B cell (primary cell): ENCODE results near the gene EML3. TPM values are rescaled to one million over a fixed set of nuclear protein-coding genes. Genes with fewer than 3 reads are reported as not detected.
"Not testable (repeated sequence)": the region's sequence is repeated elsewhere in the genome, so short reads cannot be mapped to it uniquely, and the experiment has no call there.

Experiments used
- ATAC-seq: fragments of 200-7000 bp; cut with Tn5 transposase; one replicate; pipeline ENCODE4 v1.10.0; 2021; ENCODE audit warnings: low read depth, mild to moderate bottlenecking, moderate number of reproducible peaks, moderate library complexity
- CTCF ChIA-PET: fragments of 350-600 bp; sonication (Branson Sonifier 250); formaldehyde crosslinking; loops from one replicate; lab custom pipeline; 2021; ENCODE audit warnings: antibody characterized with exemption, inconsistent platforms; lab: Charles Lee
- POLR2A ChIA-PET: fragments of 350-600 bp; sonication (Branson Sonifier 250); formaldehyde crosslinking; loops from one replicate; lab custom pipeline; 2021; ENCODE audit warnings: antibody characterized with exemption; lab: Charles Lee
- DNase-seq: peaks from one replicate; pipeline ENCODE4 v3.0.0; 2013
- H2AFZ ChIP-seq: 2 replicates; pipeline ENCODE4 v1.6.1; 2012; ENCODE audit warnings: mild to moderate bottlenecking, low read depth, low read length; ENCODE audit not compliant: insufficient read depth, poor library complexity, severe bottlenecking
- H3K27ac ChIP-seq, 2 donors: 1 replicate in 1 of 2; 2 replicates in 1 of 2; pipeline ENCODE4 v1.5.1; 2012 to 2013; ENCODE audit warnings: low read length in 2 of 2, mild to moderate bottlenecking in 2 of 2, moderate library complexity in 1 of 2
- H3K27me3 ChIP-seq, 4 experiments: fragments of 200-600 bp in 1 of 4; sonication (generic) in 1 of 4; replicated peaks in 1 of 4; 1 replicate in 2 of 4; 2 replicates in 2 of 4; pipeline versions ENCODE4 v1.6.1 to v1.7.0; 2013 to 2016; ENCODE audit warnings: low read length in 3 of 4, mild to moderate bottlenecking in 2 of 4, mixed read lengths in 1 of 4, moderate library complexity in 1 of 4; ENCODE audit not compliant: insufficient read depth in 4 of 4, control insufficient read depth in 3 of 4; ENCODE audit errors: control extremely low read depth in 1 of 4
- H3K36me3 ChIP-seq, 2 experiments: replicated peaks in 1 of 2; 1 replicate in 1 of 2; 2 replicates in 1 of 2; pipeline versions ENCODE4 v1.6.1 to v1.7.1; 2013; ENCODE audit warnings: low read length in 1 of 2; ENCODE audit not compliant: insufficient read depth in 2 of 2, control insufficient read depth in 1 of 2; ENCODE audit errors: control extremely low read depth in 1 of 2, extremely low read depth in 1 of 2
- H3K4me1 ChIP-seq, 2 donors: fragments of 200-600 bp in 1 of 2; sonication (generic) in 1 of 2; 1 replicate in 1 of 2; 2 replicates in 1 of 2; pipeline versions ENCODE4 v1.5.1 to v1.6.1; 2013 to 2017; ENCODE audit warnings: low read length in 2 of 2; ENCODE audit not compliant: control insufficient read depth in 2 of 2, insufficient read depth in 2 of 2
- H3K4me2 ChIP-seq: replicated peaks from 2 replicates; pipeline ENCODE3; 2012; ENCODE audit warnings: mild to moderate bottlenecking, low read depth, low read length; ENCODE audit not compliant: poor library complexity, severe bottlenecking
- H3K4me3 ChIP-seq, 5 experiments: fragments of 200-600 bp in 1 of 5; sonication (generic) in 1 of 5; 1 replicate in 3 of 5; 2 replicates in 2 of 5; pipeline versions ENCODE4 v1.5.1 to v1.7.0; 2011 to 2016; ENCODE audit warnings: low read length in 4 of 5, mild to moderate bottlenecking in 4 of 5, low read depth in 2 of 5, control low read depth in 1 of 5, moderate library complexity in 1 of 5; ENCODE audit not compliant: insufficient read depth in 1 of 5; ENCODE audit errors: control extremely low read depth in 1 of 5, extremely low read depth in 1 of 5
- H3K79me2 ChIP-seq: fragments of 200-600 bp; sonication (generic); one replicate; pipeline ENCODE4 v1.6.0; 2016; ENCODE audit warnings: low read length; ENCODE audit not compliant: control insufficient read depth, insufficient read depth
- H3K9ac ChIP-seq: fragments of 200-600 bp; sonication (generic); 2 replicates; pipeline ENCODE4 v1.6.1; 2017; ENCODE audit warnings: mild to moderate bottlenecking, low read length, moderate library complexity
- H3K9me3 ChIP-seq, 3 donors: one replicate each; pipeline versions ENCODE4 v1.6.1 to v1.7.1; 2013; ENCODE audit warnings: low read length in 2 of 3; ENCODE audit not compliant: control insufficient read depth in 2 of 3, insufficient read depth in 1 of 3; ENCODE audit errors: control extremely low read depth in 1 of 3
- H4K20me1 ChIP-seq: 2 replicates; pipeline ENCODE4 v1.6.0; 2012; ENCODE audit warnings: mild to moderate bottlenecking, low read length; ENCODE audit not compliant: insufficient read depth, control insufficient read depth, poor library complexity, severe bottlenecking
- H3K27ac Mint-ChIP-seq: one replicate; pipeline ENCODE4 v1.8.0; 2021; ENCODE audit warnings: mixed read lengths
- H3K27me3 Mint-ChIP-seq: one replicate; pipeline ENCODE4 v1.8.0; 2021; ENCODE audit warnings: mixed read lengths
- H3K4me1 Mint-ChIP-seq: one replicate; pipeline ENCODE4 v1.8.0; 2021; ENCODE audit warnings: mixed read lengths
- H3K4me3 Mint-ChIP-seq: one replicate; pipeline ENCODE4 v1.8.0; 2021; ENCODE audit warnings: mixed read lengths
- H3K9me3 Mint-ChIP-seq: one replicate; pipeline ENCODE4 v1.8.0; 2022; ENCODE audit warnings: mixed read lengths; ENCODE audit not compliant: insufficient read depth
- EZH2 ChIP-seq: IDR thresholded peaks from 2 replicates; pipeline ENCODE4 v1.6.1; 2012; ENCODE audit warnings: borderline replicate concordance, low read depth, mild to moderate bottlenecking, moderate library complexity, low read length; ENCODE audit not compliant: insufficient read depth, poor library complexity, severe bottlenecking
- WGBS: methylation state at CpG from one replicate; pipeline ENCODE4 v1.1.5; 2013; ENCODE audit warnings: missing lambda C conversion rate; ENCODE audit not compliant: insufficient coverage; 5-methylcytosine and 5-hydroxymethylcytosine counted together
- intact Hi-C: fragments of 100-400 bp; cut with micrococcal nuclease; formaldehyde crosslinking; loops from one replicate; pipeline ENCODE4 v1.10.0; 2022
- polyA plus RNA-seq: library from polyadenylated mRNA; depleted of rRNA; stranded (reverse); fragments of >200 nt; gene quantifications from 2 replicates; pipeline ENCODE4 v1.2.3, GENCODE V29; 2012
- total RNA-seq, 2 donors: library from RNA; stranded (reverse); fragments of 120-200 nt in 1 of 2; gene quantifications; 1 replicate in 1 of 2; 2 replicates in 1 of 2; pipeline versions ENCODE4 v1.2.3 to v1.2.4, GENCODE V29; 2013 to 2022
- TF ChIP-seq, protein P1 (sequence below): fragments of 200-600 bp; IDR thresholded peaks from one replicate; pipeline ENCODE4 v1.8.0; 2022; ENCODE audit warnings: antibody characterized with exemption, mild to moderate bottlenecking

EML3 gene
- total and polyA plus RNA-seq, 2 donors (not counting 1 experiment from before 2014, with no cell fraction given): 127 to 128 TPM

DNA sequence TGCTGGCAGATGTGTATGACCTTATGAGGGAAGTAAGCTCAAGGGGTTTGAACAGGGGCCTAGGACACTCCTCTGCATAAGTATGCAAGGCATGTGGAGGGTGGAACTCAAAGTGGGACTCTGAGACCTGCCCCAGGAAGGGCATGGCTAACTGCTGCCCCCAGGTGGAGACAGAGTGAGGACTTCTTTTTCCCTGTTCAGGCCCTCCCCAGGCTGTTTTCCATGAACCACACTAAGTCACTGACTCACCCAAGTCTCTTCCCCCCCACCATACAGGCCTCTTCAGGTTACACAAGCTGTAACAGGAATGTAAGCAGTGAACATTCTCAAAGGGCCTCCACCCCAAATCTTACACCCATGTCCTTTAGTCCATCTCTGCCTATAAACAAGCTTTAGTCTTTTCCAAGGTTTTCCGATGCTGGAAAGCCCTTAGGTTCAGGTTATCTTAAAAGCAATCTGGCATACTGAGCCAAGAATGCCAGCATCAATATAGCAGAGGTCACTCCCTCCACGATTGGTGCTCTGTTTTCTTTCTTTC, 51.9 kb downstream of the EML3 start:
- no peak overlapping the region for H3K4me3 Mint-ChIP-seq
- POLR2A ChIA-PET: interaction anchor here (0.9 to 9.3 kb wide), 4 partner anchors 9 to 136 kb away, joined by 6 to 119 read pairs (median 7); partner anchors contain the start of gene AHNAK
- Histone ChIP-seq H3K9ac (no peak overlapping the region), H3K4me3 (no peak overlapping the region), H3K27me3 (no peaks in the 10 kb centered on the region), H2AFZ (no peak overlapping the region), H3K4me1 (peaks cover 24 to 40% of the 10 kb centered on the region in 2 donors), H4K20me1 (peaks cover 15% of the 10 kb centered on the region), H3K79me2 (peaks cover 10% of the 10 kb centered on the region), H3K4me2 (no peak overlapping the region), H3K36me3 (peaks cover 12 to 44% of the 10 kb centered on the region in 2 experiments), H3K27ac (no peak overlapping the region), H3K9me3 (no peaks in the 10 kb centered on the region)
- ATAC-seq: peak; percentile 28
- H3K27me3 Mint-ChIP-seq: no peaks in the 10 kb centered on the region
- WGBS: 100% methylated on average over 2 of the region's 2 CpGs
- H3K4me1 Mint-ChIP-seq: peaks cover 38% of the 10 kb centered on the region
- TF ChIP-seq EZH2: no peak
- TF ChIP-seq, protein P1, sequence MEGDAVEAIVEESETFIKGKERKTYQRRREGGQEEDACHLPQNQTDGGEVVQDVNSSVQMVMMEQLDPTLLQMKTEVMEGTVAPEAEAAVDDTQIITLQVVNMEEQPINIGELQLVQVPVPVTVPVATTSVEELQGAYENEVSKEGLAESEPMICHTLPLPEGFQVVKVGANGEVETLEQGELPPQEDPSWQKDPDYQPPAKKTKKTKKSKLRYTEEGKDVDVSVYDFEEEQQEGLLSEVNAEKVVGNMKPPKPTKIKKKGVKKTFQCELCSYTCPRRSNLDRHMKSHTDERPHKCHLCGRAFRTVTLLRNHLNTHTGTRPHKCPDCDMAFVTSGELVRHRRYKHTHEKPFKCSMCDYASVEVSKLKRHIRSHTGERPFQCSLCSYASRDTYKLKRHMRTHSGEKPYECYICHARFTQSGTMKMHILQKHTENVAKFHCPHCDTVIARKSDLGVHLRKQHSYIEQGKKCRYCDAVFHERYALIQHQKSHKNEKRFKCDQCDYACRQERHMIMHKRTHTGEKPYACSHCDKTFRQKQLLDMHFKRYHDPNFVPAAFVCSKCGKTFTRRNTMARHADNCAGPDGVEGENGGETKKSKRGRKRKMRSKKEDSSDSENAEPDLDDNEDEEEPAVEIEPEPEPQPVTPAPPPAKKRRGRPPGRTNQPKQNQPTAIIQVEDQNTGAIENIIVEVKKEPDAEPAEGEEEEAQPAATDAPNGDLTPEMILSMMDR: peak; percentile 77
- H3K9me3 Mint-ChIP-seq: no peaks in the 10 kb centered on the region
- intact Hi-C loops: loop anchor here (1.0 kb wide), 4 partner anchors 13 to 136 kb away; partner anchors contain the start of gene EEF1G
- peak overlapping the region; percentile 77 for H3K27ac Mint-ChIP-seq
- DNase-seq: peak; percentile 82
- CTCF ChIA-PET: interaction anchor here (0.7 to 13.2 kb wide), 29 partner anchors 9 to 301 kb away, joined by 3 to 376 read pairs (median 4); partner anchors contain the start of genes AHNAK, EEF1G and TUT1

DNA sequence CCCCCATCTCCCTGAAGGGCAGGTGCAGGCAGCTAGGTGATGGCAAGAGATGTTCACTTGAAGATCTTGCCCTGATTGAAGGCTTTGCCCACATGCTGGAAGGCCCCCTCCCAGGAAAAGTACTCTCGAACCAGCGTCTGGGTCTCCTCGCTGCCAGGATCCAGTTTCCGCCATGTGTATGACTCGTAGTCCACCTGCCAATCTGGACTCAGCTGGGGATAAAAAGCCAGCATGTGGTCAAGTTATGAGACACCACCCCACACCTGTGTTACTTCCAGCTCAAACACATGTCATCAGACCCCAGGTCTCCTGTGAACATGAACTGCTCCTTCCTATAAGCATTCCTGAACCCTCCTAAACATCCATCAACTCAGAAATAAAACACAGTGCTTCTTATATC, 52.9 kb downstream of the EML3 start:
- not testable (repeated sequence) for ATAC-seq, H2AFZ ChIP-seq, H3K4me2 ChIP-seq, H3K9ac ChIP-seq, H3K4me3 Mint-ChIP-seq, H3K27me3 Mint-ChIP-seq, H3K4me3 ChIP-seq, DNase-seq, H3K9me3 Mint-ChIP-seq, H3K9me3 ChIP-seq, H3K27me3 ChIP-seq
- WGBS: 89% methylated on average over 5 of the region's 5 CpGs
- Mint-ChIP-seq H3K4me1 (peaks cover 44% of the 10 kb centered on the region), H3K27ac (peak overlapping the region; percentile 78)
- H3K27ac ChIP-seq: peak overlapping the region in 1 of 2 donors; percentile 16
- H4K20me1 ChIP-seq: peaks cover 15% of the 10 kb centered on the region
- POLR2A ChIA-PET: interaction anchor here (2.0 to 9.3 kb wide), 2 partner anchors 8 to 17 kb away, joined by 7 to 119 read pairs; no protein-coding TSS in a partner anchor
- peaks cover 33 to 50% of the 10 kb centered on the region in 2 donors for H3K4me1 ChIP-seq
- H3K79me2 ChIP-seq: peaks cover 10% of the 10 kb centered on the region
- CTCF ChIA-PET: interaction anchor here (0.9 to 13.2 kb wide), 15 partner anchors 8 to 165 kb away, joined by 3 to 376 read pairs (median 9); partner anchors contain the start of genes AHNAK and EEF1G
- intact Hi-C loops: loop anchor here (1.0 to 5.0 kb wide), 5 partner anchors 14 to 283 kb away; partner anchors contain the start of gene EEF1G
- H3K36me3 ChIP-seq: peaks cover 10 to 36% of the 10 kb centered on the region in 2 experiments
